ENCODE measurements around the gene ZDHHC14.

DNA sequence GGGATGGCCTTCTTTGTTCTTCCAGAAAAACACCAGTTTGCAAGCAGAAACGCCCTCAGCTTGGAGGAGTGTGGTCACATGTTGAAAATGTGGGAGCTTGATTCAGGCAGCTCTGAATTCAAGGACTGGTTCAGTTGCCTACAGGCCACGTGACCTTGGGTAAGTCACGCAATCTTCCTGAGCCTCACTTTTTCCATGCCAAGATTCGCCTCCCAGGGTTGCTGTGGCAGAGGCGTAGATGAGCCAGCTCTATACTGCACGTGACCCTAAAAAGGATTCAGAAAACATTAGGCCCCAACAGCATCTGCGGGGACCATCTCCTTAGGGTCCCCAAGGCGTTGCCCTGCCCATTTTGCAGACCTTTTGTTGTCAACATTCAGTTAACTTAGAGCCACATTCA is 330.1 kb downstream of the ZDHHC14 start:
- TF ChIP-seq, protein P1, sequence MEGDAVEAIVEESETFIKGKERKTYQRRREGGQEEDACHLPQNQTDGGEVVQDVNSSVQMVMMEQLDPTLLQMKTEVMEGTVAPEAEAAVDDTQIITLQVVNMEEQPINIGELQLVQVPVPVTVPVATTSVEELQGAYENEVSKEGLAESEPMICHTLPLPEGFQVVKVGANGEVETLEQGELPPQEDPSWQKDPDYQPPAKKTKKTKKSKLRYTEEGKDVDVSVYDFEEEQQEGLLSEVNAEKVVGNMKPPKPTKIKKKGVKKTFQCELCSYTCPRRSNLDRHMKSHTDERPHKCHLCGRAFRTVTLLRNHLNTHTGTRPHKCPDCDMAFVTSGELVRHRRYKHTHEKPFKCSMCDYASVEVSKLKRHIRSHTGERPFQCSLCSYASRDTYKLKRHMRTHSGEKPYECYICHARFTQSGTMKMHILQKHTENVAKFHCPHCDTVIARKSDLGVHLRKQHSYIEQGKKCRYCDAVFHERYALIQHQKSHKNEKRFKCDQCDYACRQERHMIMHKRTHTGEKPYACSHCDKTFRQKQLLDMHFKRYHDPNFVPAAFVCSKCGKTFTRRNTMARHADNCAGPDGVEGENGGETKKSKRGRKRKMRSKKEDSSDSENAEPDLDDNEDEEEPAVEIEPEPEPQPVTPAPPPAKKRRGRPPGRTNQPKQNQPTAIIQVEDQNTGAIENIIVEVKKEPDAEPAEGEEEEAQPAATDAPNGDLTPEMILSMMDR (IDR thresholded peaks at IDR 0.05): no peak
- TF ChIP-seq POLR2A (IDR thresholded peaks at IDR 0.05) (no peak), POLR2AphosphoS5 (IDR thresholded peaks at IDR 0.05; ENCODE audit: insufficient read depth in 1 of 2, low read depth in 1 of 2) (no peak)

All from vagina (tissue), 2 donors.